Large intestine (tissue), 3 donors: ENCODE measurements around the gene MECP2. TPM values are rescaled to one million over a fixed set of nuclear protein-coding genes. Genes with fewer than 3 reads are reported as not detected.

ENCODE experiments used
- DNase-seq, 2 donors: peaks; one replicate each; pipeline versions ENCODE4 v3.0.0 to v3.0.0-alpha.2; 2013
- H3K27ac ChIP-seq: one replicate; pipeline ENCODE4 v1.5.1; 2013; ENCODE audit warnings: low read length
- H3K27me3 ChIP-seq: 2 replicates; pipeline ENCODE4 v1.6.1; 2013; ENCODE audit warnings: low read length; ENCODE audit not compliant: control insufficient read depth, insufficient read depth
- H3K36me3 ChIP-seq: 2 replicates; pipeline ENCODE4 v1.6.1; 2013; ENCODE audit warnings: low read length; ENCODE audit not compliant: control insufficient read depth, insufficient read depth
- H3K4me1 ChIP-seq: one replicate; pipeline ENCODE4 v1.6.1; 2013; ENCODE audit warnings: low read length; ENCODE audit not compliant: control insufficient read depth, insufficient read depth
- H3K4me3 ChIP-seq: one replicate; pipeline ENCODE4 v1.5.1; 2013; ENCODE audit warnings: low read length
- H3K9me3 ChIP-seq: one replicate; pipeline ENCODE4 v1.6.1; 2013; ENCODE audit warnings: mild to moderate bottlenecking, low read depth, low read length, moderate library complexity; ENCODE audit not compliant: control insufficient read depth
- WGBS: methylation state at CpG from one replicate; pipeline ENCODE4 v1.1.5; 2013; ENCODE audit warnings: low lambda C conversion rate; ENCODE audit not compliant: insufficient coverage; 5-methylcytosine and 5-hydroxymethylcytosine counted together
- polyA plus RNA-seq: library from polyadenylated mRNA; unstranded; fragments of 120-200 nt; gene quantifications from one replicate; pipeline ENCODE4 v1.2.1, GENCODE V29; 2013

MECP2 gene
- polyA plus RNA-seq, 1 donor: 19.4 TPM

DNA sequence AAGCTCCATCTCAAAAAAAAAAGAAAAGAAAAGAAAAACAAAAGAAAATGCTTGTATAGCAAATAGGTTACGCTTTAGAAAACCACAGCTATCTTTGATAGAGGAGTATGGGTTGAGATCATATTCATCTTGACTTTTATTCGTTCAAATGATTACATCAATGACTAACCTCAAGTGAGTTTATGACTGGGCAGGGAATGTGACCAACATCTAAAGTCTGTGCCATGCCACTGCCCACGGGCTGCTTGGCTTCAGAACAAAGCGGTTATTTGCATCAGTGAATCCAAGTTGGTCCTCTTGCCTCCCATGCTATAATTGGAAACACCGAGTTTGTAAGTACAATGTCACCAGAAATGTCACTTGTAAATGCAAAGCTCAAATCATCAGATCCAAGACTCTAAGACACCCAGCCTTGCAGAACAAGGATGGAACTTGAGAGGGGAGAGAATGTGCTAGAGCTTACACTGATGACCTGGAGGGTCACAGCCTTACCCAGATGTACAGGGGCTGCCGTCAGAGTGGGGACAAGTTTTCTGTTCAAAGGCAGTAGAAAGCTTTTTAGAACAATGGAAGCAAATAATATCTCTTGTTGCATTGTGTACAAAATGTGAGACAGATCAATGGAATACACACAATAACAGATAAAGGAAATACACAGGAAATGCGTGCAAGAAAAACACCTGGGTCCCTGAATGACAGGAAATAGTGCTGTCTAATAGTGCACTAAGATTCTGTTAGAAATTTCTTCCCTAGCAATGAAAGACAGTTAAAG is 38.1 kb upstream of the MECP2 start:
- H3K9me3 ChIP-seq: no peaks in the 10 kb centered on the region
- H3K4me3 ChIP-seq: no peak overlapping the region
- H3K27me3 ChIP-seq: no peaks in the 10 kb centered on the region
- H3K4me1 ChIP-seq: no peaks in the 10 kb centered on the region
- H3K27ac ChIP-seq: no peak overlapping the region
- H3K36me3 ChIP-seq: no peaks in the 10 kb centered on the region
- DNase-seq: peak in 1 of 2 donors; percentile 3
- WGBS: no CpG with 5 or more reads among the region's 7 CpGs

DNA sequence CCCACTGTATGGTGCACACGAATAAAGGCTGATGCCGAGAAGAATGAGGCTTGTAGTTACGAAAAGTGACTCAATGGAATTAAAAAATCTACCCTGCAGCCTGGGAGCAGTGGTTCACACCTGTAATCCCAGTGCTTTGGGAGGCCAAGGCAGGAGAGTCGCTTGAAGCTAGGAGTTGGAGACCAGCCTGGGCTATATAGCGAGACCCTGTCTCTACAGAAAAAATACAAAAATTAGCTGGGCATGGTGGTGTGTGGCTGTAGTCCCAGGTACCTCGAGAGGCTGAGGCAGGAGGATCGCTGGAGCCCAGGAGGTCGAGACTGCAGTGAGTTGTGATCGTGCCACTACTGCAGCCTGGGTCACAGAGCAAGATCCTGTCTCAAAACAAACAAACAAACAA is 34.8 kb upstream of the MECP2 start:
- DNase-seq: no peak
- H3K36me3 ChIP-seq: no peaks in the 10 kb centered on the region
- no peaks in the 10 kb centered on the region for H3K9me3 ChIP-seq
- no peak overlapping the region for H3K4me3 ChIP-seq
- no peaks in the 10 kb centered on the region for H3K27me3 ChIP-seq
- no peaks in the 10 kb centered on the region for H3K4me1 ChIP-seq
- no CpG with 5 or more reads among the region's 9 CpGs for WGBS
- no peak overlapping the region for H3K27ac ChIP-seq

DNA sequence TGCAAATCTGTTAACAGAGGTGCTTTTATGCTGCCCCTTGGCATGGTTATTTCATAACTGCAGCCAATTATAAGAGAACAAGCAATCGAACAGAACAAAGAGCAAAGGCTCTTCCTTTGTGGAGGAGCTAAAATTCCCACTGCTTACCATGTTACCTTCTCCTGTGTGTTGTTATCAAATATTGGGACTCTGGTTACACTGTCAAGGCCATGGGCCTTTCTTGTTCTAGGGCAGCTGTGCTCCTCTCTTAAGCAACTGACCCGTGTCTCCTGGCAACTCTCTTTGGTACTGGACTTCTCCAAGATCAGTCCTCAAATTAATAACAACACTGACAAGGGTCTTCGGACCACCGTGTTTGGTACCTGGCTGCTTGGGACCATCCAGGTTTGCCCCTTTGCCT is 34.4 kb upstream of the MECP2 start:
- H3K4me1 ChIP-seq: no peaks in the 10 kb centered on the region
- no peak overlapping the region for H3K27ac ChIP-seq
- no CpG with 5 or more reads among the region's 4 CpGs for WGBS
- H3K36me3 ChIP-seq: no peaks in the 10 kb centered on the region
- no peaks in the 10 kb centered on the region for H3K9me3 ChIP-seq
- no peak for DNase-seq
- no peak overlapping the region for H3K4me3 ChIP-seq
- no peaks in the 10 kb centered on the region for H3K27me3 ChIP-seq

GRCh38 chrX:154126101-154126500 is 28.6 kb upstream of the MECP2 start:
- H3K36me3 ChIP-seq: no peaks in the 10 kb centered on the region
- no CpG with 5 or more reads among the region's 11 CpGs for WGBS
- H3K27ac ChIP-seq: no peak overlapping the region
- DNase-seq: no peak
- H3K27me3 ChIP-seq: no peaks in the 10 kb centered on the region
- no peaks in the 10 kb centered on the region for H3K9me3 ChIP-seq
- no peaks in the 10 kb centered on the region for H3K4me1 ChIP-seq
- no peak overlapping the region for H3K4me3 ChIP-seq

DNA sequence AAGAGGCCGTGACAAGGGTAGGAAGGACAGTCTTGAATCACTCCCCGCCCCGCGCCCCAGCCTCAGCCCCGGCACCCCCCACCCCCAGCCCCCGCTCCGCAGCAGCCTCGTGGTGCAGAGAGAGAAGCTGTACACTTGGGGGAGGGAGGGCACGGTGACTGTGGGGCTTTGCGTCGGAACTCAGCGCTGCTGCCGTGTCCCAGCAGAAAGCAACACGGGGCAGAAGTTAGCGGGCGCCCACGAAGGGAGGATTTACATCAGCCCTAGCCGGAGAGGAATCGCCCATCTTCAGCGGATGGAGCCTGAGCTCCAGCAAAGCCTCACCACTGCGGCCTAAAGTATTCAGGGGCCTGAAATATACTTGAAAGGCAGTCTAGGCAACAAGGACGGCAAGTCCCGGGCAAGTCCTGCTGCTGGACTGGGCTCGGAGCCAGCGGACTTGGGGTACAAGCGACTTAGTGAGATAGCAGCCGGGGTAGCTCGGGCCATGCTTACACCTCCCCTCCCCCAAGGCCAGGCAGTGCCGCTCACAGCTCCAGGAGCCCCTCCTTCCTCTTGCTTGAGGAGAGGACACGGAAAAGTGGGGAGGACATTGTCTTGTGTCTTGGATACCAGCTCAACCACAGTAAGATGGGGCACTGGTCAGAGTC is 28.0 kb upstream of the MECP2 start:
- Histone ChIP-seq H3K9me3 (no peaks in the 10 kb centered on the region), H3K4me3 (no peak overlapping the region), H3K4me1 (no peaks in the 10 kb centered on the region), H3K36me3 (no peaks in the 10 kb centered on the region), H3K27ac (no peak overlapping the region), H3K27me3 (no peaks in the 10 kb centered on the region)
- DNase-seq: no peak
- no CpG with 5 or more reads among the region's 30 CpGs for WGBS

GRCh38 chrX:154123241-154124219 is 26.0 kb upstream of the MECP2 start:
- Histone ChIP-seq H3K4me3 (no peak overlapping the region), H3K4me1 (no peaks in the 10 kb centered on the region), H3K36me3 (no peaks in the 10 kb centered on the region), H3K9me3 (no peaks in the 10 kb centered on the region), H3K27me3 (no peaks in the 10 kb centered on the region), H3K27ac (no peak overlapping the region)
- WGBS: no CpG with 5 or more reads among the region's 22 CpGs
- peak in 1 of 2 donors; percentile 8 for DNase-seq

DNA sequence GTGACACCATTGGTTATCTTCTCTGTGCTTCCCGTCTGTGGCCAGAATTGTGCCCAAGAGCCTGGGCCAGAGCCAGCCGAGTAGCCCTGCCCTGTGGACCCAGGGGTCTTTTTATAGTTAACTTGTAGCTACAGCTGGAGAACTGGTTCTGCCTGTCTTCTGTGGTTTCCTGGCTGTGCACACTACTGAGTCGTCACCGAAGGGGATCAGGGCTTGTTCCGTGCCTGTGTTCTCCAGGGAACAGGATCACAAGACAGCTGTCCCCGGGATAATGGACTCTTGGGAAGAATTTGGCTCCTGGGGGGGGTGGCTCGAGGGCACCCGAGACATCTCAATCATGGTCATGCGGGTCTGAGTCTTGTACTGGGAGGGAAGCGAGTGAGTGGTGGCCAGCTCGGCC is 24.4 kb upstream of the MECP2 start:
- no peaks in the 10 kb centered on the region for H3K27me3 ChIP-seq
- peak; percentile 29 to 46 for DNase-seq
- no peaks in the 10 kb centered on the region for H3K4me1 ChIP-seq
- no peaks in the 10 kb centered on the region for H3K36me3 ChIP-seq
- no CpG with 5 or more reads among the region's 11 CpGs for WGBS
- no peak overlapping the region for H3K27ac ChIP-seq
- H3K4me3 ChIP-seq: no peak overlapping the region
- H3K9me3 ChIP-seq: no peaks in the 10 kb centered on the region

- Histone ChIP-seq H3K9me3 (no peaks in the 10 kb centered on the region), H3K4me1 (no peaks in the 10 kb centered on the region), H3K4me3 (no peak overlapping the region), H3K27me3 (no peaks in the 10 kb centered on the region), H3K27ac (no peak overlapping the region), H3K36me3 (no peaks in the 10 kb centered on the region)
- no CpG with 5 or more reads among the region's 4 CpGs for WGBS
- no peak for DNase-seq
Observed at GRCh38 chrX:154121207-154121606, 23.7 kb upstream of the MECP2 start.

DNA sequence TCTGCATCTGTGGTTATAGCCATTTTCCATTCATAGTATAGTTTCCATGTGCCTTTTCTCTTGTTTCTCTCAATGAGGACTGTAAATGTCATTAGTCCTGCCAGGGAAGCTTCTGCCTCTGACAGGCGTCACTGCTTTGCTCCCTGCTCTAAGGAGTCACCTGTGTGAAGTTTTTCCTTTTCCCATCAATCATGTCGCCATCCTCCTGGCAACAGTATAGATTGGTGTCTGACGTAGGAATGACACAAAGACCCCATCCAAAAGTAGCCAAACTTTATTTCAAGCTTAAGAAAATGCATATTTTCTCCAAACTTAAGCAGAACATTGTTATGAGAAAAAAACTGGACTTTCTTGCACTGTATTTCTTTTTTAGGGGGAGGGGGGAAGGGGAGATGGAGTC is 23.1 kb upstream of the MECP2 start:
- WGBS: no CpG with 5 or more reads among the region's 3 CpGs
- no peaks in the 10 kb centered on the region for H3K4me1 ChIP-seq
- H3K27me3 ChIP-seq: no peaks in the 10 kb centered on the region
- no peaks in the 10 kb centered on the region for H3K9me3 ChIP-seq
- H3K4me3 ChIP-seq: no peak overlapping the region
- no peaks in the 10 kb centered on the region for H3K36me3 ChIP-seq
- H3K27ac ChIP-seq: no peak overlapping the region
- no peak for DNase-seq

GRCh38 chrX:154117566-154117965 is 20.0 kb upstream of the MECP2 start:
- WGBS: no CpG with 5 or more reads among the region's 6 CpGs
- Histone ChIP-seq H3K9me3 (no peaks in the 10 kb centered on the region), H3K27ac (no peak overlapping the region), H3K36me3 (no peaks in the 10 kb centered on the region), H3K4me3 (no peak overlapping the region), H3K27me3 (no peaks in the 10 kb centered on the region), H3K4me1 (no peaks in the 10 kb centered on the region)
- no peak for DNase-seq
